HG03097 (cell line): ENCODE data around the gene SS18L1.
"Not testable (repeated sequence)": the region's sequence is repeated elsewhere in the genome, so short reads cannot be mapped to it uniquely, and the experiment has no call there.

ENCODE experiments used
- ATAC-seq: cut with Tn5 transposase; IDR thresholded peaks from one replicate; pipeline ENCODE4 v1.9.1; 2021; ENCODE audit not compliant: unreplicated experiment, low FRiP score

Gene SS18L1

DNA sequence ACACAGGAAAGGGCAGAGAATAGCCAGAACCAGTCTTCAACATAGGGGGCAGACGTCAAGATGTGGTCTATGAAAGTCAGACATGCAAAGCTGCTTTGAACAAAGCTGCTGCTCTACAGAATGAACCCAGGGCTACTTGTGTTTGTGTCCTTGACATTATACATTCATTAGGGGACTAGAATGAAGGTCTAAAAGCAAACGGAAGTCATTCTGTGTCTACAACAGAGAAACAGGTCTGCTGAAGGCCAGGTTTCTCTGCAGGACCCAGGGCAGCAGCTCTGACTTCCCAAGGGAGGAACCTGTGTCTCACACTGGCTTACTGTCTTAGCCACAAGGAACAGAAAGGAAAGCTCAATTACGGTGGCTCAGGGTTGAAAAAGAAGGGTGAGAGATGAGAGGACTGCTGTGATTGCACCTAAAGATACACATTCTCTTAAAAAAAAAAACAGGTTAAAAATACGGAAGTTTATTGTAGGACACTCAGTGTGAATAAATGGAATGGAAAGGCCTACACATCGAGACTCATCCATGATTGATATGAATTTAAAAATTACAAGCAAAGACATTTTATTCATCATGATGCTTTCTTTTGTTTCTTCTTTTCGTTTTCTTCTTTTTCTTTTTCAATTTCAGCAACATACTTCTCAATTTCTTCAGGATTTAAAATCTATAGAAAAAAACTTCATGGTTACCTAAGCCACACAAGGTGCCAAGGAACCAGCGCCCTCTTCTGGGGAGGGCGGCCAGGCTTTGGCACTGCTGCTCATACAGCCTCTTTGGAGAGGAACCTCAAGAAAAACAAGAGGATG, 7.1 kb upstream of the SS18L1 start:
- no peak for ATAC-seq

- ATAC-seq = no peak
Observed at GRCh38 chr20:62137092-62137384, 6.5 kb upstream of the SS18L1 start.

DNA sequence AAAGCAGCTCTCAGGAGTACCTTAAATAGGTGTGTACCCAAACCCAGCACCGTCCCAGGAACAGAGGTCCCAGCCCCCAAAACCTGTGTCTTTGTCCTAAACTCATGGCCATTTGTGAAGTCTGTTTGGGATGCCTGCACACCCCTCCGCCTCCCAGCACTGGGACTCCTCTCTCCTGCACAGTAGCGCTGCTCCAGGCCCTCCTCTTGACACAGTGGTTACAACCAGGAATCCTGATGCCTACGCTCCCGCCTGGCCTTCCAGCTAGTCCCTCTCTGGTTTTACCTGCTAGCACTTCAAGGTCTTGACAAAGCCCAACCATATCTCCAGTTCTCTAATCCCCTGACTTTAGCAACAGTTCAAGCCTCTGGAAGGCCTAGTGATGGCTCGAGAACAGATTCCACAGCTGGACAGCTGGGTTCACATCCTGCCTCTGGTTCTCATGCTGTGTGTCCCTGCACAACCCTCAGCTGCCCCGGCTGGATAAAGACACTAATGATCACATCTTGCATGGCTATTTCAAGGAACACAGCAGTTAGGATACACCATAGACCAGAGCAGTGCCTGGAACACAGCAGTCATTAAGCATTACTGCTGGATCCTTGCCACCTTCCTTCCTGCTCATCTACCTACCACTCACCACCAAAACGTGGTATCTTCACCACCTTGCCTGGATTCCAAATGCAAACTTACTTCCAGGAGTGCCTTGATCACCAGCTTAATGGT, 5.9 kb upstream of the SS18L1 start:
- no peak for ATAC-seq

DNA sequence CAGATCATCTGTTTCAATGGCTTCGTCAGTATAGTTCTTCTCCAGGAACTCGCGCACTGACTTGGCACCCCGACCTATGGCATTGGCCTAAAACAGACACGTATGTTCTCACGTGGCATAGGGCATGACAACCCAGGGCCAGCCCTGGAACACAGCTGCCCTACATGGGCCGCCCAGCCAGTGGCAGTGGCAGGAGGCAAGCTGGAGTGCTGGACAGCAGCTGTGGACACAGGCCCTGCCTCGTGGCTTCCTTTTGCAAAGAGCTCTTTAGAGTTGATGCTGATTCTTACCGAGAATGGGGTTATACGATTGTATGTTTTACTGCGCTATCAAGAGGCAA, 5.4 kb upstream of the SS18L1 start:
- ATAC-seq = no peak

- ATAC-seq = no peak
Observed at GRCh38 chr20:62138912-62139311, 4.7 kb upstream of the SS18L1 start.

DNA sequence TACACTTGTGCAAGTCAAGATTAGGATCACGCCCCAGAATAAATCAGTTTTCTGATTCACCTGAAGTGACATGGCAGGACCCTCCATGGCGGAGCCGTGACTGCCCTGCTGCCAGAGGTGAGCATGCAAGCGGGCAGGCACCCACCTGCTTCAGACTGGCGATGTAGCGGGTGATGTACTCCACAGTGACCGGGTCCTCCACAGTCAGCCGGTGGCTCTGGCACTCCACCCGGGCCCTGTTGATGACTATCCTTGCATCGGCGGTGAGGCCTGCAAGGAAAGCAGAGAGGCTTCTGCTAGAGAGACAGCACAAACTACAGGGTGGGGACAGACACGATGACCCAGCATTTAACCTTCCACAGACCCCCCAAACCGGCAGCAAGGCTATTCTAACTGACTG, 3.9 kb upstream of the SS18L1 start:
- no peak for ATAC-seq

DNA sequence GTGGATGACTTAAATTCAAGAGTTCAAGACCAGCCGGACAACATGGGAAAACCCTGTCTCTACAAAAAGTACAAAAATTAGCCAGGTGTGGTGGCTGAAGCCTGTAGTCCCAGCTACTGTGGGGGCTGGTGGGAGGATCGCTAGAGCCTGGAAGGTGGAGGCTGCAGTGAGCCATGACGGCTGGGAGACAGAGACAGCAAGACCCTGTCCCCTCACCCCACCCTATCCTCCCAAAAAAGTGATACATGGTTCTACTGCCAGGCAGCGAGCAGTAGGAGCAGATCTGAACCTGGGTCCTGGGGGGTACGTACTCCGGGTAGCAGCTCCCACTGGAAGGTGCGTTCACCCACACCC, 2.5 kb upstream of the SS18L1 start:
- ATAC-seq = no peak

DNA sequence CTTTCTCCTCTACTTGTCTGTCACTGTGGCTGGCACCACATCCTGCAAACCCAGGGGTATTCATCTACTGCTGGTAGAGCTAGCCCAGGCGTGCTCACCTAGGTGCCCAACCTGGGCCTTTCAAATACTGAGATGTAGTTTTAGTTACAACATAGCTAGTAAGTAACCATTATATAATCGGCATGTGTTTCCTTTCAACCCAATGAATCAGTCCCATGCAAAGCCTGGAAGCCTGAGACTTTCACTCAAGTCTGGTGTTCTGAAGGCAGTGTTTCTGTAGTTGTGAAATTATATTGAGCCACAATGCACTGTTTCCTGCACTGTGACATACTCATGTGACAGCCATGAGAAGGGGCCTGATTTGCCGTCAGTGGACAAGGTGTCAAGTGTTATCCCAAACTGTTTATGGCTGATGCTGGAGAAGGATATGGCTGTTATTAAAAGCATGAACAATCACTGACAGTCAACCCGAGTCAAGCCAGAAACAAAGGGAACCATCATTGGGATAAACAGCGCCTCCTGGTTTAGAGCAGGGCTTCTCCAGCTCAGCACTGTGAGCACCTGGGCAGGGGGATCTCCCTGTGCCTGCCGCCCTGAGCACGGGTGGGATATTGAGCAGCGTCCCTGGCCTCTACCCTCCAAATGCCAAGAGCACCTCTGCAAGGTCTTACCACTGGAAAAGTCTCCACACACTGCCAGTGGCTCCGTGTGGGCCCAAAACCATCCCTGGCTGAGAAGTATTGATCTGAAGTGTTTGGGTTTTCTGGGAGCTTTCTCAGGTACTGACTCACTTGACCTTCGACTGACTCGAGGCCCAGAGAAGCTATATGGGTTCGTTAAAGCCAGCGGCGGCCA, 1.9 kb upstream of the SS18L1 start:
- no peak for ATAC-seq

DNA sequence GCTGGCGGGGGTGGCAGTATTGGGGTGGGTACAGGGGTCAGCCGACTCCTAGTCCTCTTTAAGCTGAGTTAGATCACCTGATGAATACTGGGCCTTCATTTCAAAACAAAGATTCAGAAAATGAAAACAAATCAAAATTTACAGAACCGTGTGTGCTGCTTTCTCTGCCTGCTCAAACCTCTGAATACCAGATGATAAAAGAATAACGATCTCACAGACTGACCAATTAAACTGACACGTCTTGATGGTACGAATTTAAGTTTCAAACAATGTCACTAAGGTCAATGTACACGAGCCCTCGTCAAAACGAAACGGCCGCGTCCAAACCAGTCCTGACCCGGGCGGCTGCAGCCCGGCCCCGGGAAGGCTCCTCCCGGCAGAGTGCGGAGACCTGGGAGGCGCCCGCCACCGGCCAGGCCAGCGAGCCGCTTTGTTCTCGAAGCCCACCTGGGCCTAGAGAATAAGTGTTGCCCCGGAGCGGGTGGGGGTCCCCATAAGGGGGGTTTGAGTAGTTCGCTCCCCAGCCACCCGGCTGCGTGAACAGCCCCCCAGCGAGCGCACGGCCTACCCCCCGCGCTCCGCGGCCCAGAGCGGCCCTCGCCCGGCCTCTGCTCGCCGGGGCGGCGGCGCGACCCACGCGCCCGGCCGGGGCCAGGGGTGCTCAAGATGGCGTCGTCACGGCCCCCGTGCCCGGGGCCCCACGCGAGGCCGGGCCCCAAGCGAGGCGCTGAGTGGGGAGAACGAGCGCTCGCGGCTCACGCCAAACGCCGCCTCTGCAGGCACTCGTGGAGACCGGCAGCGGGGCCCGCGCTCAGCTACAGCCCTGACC, 1.1 kb upstream of the SS18L1 start:
- ATAC-seq = peak; percentile 5

- no peak for ATAC-seq
Observed at GRCh38 chr20:62143957-62144825, 622 bp downstream of the SS18L1 start.

- no peak for ATAC-seq
Observed at GRCh38 chr20:62145688-62146018, 2.1 kb downstream of the SS18L1 start.

DNA sequence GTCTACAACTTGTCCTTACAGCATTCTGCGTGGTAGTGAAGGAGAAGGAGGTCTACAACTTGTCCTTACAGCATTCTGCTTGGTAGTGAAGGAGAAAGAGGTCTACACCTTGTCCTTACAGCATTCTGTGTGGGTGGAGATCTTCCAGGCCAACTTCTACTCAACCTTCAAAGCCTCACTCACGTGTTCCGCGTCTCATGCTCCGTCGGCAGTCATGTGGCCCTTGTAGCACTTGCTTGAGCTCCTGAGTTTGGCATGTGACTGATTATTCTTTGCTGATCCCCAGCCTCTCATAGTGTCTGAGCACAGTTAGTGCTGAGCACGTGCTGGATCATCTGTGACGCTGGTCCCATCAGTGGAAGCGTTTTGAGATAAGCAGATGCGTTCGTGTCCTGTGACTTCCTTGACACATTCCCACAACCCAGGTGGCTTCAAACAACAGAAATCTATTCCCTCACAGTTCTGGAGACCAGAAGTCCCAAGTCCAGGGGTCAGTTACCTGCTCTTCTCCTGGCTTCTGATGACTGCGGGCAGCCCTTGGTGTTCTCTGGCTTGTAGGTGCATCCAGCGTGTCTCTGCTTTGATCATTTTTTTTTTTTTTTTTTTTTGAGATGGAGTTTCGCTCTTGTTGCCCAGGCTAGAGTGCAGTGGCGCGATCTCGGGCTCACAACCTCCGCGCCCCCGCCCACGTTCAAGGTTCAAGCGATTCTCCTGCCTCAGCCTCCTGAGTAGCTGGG, 2.6 kb downstream of the SS18L1 start:
- no peak for ATAC-seq

GRCh38 chr20:62147125-62147524, 3.6 kb downstream of the SS18L1 start:
- no peak for ATAC-seq

DNA sequence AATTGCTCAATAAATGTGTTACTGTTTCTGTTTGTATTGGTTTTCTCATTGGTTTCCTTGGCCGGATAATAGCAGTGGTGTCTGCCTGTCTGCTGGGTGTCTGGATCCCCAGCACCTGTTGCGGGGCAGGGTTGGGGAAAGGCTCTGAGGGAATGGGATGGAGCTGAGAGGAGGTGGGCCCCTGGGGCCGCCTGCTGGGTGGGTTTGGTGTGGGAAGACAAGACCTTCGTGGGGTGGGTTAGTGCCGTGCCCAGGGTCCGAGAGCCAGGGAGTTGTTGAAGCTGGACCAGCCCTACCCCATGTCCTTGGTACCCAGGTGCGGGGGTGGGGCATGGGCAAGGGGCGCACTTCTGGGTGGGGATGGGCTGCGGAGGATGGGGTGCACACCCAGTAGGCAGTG, 4.0 kb downstream of the SS18L1 start:
- no peak for ATAC-seq

GRCh38 chr20:62148383-62148782, 4.8 kb downstream of the SS18L1 start:
- ATAC-seq = not testable (repeated sequence)

DNA sequence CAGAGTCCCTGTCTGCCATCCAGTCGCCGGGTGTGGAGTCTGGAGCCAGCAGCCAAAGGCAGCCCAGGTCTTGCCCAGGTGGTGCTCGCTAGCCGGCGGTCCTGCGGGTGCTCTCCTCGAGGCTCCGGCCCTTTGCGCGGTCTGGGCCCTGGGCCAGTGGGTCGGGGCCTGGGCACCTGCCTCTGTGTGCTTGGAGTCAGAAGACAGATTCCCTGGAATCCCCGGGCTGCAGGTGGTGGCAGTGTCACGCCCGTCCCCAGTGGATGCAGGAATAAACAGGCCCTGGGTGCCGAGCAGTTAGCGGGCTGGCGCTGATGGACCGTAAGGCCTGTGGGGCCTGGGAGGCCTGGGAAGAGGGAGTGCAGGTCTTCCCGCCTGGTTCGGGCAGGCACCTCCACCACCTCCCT, 5.3 kb downstream of the SS18L1 start:
- no peak for ATAC-seq

DNA sequence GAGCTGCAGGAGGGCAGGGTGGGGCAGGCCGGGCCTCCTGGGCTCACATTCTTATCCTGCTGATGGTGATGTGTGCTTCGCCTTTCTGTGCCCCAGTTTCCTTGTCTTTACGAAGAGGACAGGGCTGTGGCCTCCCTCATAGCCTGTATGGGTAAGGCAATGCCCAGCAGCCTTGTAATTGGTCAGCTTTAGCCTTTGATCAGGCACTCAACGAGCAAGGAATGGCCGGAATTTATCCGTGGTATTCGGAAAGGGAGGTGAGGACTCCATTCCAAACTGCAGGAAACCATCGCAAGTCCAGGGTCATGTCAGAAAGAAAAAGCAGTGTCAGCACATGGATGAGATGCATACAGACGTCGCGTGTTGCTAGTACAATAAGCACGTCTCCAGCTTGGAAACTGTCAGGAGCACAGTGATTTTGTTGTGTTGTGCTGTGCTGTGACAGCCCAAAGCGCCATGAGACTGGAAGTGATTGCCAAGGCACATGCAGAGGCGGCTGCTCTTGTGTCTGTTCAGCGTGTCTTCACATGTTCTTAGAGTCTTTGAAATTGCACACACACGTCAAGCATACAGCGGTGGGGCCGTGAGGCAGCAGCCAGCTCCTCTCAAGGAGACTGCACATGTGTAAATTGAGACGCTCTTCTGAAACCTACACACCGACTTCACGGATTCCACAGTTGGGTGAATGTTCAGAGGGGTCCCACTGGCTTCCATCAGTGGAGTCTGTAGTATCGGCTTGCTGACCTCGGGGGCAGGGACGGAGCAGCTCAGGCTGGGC, 6.2 kb downstream of the SS18L1 start:
- no peak for ATAC-seq

- no peak for ATAC-seq
Observed at GRCh38 chr20:62150310-62150575, 6.7 kb downstream of the SS18L1 start.

DNA sequence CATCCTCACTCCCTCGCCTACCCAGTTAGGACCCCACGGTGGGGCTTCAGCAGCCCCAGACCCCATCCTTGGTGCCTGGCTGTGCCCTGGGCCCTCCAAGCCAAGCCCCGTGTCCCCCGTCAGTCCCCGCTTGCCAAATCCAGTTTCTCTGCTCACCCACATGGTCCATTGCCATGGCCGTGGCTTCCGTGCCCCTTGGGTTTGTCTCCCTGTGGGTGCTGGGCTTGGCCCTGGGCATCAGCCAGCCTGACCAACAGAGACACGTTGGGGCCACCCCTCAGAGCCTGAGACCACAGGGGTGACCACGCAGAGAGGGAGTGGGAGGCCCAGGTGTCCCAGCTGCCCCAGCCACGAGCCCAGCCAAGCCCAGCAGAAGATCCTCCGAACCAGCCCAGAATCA, 7.7 kb downstream of the SS18L1 start:
- no peak for ATAC-seq
